Gastrocnemius medialis (tissue), 4 donors: ENCODE measurements around the gene TIMM17A.

ENCODE experiments used
- CTCF ChIP-seq, 5 experiments: fragments of 450-650 bp in 3 of 5; fragments of 200-600 bp in 2 of 5; sonication (generic) in 2 of 5; IDR thresholded peaks in 4 of 5; conservative IDR thresholded peaks in 1 of 5; 1 replicate in 4 of 5; 2 replicates in 1 of 5; pipeline ENCODE4 v1.5.1; 2016 to 2019; ENCODE audit warnings: antibody characterized with exemption in 5 of 5, mild to moderate bottlenecking in 3 of 5, moderate library complexity in 3 of 5
- POLR2A ChIP-seq, 2 donors: fragments of 450-650 bp; IDR thresholded peaks; one replicate each; pipeline ENCODE4 v1.6.1; 2017; ENCODE audit warnings: antibody characterized with exemption in 2 of 2, mild to moderate bottlenecking in 2 of 2, moderate library complexity in 2 of 2

- TF ChIP-seq CTCF (IDR thresholded peaks at IDR 0.05 in 4 of 5, conservative IDR thresholded peaks at IDR 0.05 in 1 of 5) (no peak), POLR2A (IDR thresholded peaks at IDR 0.05) (no peak)
Observed at GRCh38 chr1:201938440-201939035, 16.8 kb upstream of the TIMM17A start.
